Measurements from ENCODE around the gene MYZAP.

- no peak for TF ChIP-seq ZFP3 (CRISPR knock-in tag; IDR thresholded peaks at IDR 0.05)
- TF ChIP-seq ARNTL (CRISPR knock-in tag; IDR thresholded peaks at IDR 0.05; ENCODE audit: borderline replicate concordance, low read depth): no peak
- no peak for TF ChIP-seq PATZ1 (CRISPR knock-in tag; IDR thresholded peaks at IDR 0.05; ENCODE audit: borderline replicate concordance)
- no peak for TF ChIP-seq SNAI2 (CRISPR knock-in tag; IDR thresholded peaks at IDR 0.05)
- TF ChIP-seq ZNF8 (CRISPR knock-in tag; IDR thresholded peaks at IDR 0.05): no peak
- peak; percentile 29; the same call in 1 of the 2 replicates for TF ChIP-seq TSHZ2 (CRISPR knock-in tag; IDR thresholded peaks at IDR 0.05)
Observed at GRCh38 chr15:57562196-57562769, 29.4 kb upstream of the MYZAP start.

All from SK-N-SH treated with all-trans-retinoic acid at 6 μM for 48 hours (cell line).